Right lobe of liver (tissue), 6 donors: ENCODE data around the gene COL28A1. TPM values are rescaled to one million over a fixed set of nuclear protein-coding genes. Genes with fewer than 3 reads are reported as not detected.

ENCODE experiments used
- ATAC-seq, 4 donors: fragments of 200-7000 bp; cut with Tn5 transposase; one replicate each; pipeline ENCODE4 v1.9.1; 2020; ENCODE audit warnings: mild to moderate bottlenecking in 4 of 4, moderate library complexity in 4 of 4
- DNase-seq, 3 donors: peaks; one replicate each; pipeline ENCODE4 v3.0.0-alpha.2; 2020
- H3K27ac ChIP-seq, 3 donors: fragments of 200-600 bp; one replicate each; pipeline ENCODE4 v1.8.0; 2022
- H3K27me3 ChIP-seq, 2 donors: fragments of 200-600 bp; one replicate each; pipeline ENCODE4 v1.8.0; 2022
- H3K36me3 ChIP-seq, 4 donors: fragments of 200-600 bp; sonication (generic) in 1 of 4; one replicate each; pipeline versions ENCODE4 v1.5.1 to v1.8.0; 2017 to 2022; ENCODE audit warnings: control low read depth in 1 of 4
- H3K4me1 ChIP-seq, 4 donors: fragments of 200-600 bp; sonication (generic) in 1 of 4; one replicate each; pipeline versions ENCODE4 v1.5.1 to v1.8.0; 2017 to 2022; ENCODE audit warnings: control low read depth in 1 of 4
- H3K4me3 ChIP-seq, 3 donors: fragments of 200-600 bp; one replicate each; pipeline ENCODE4 v1.8.0; 2022
- H3K9me3 ChIP-seq, 4 donors: fragments of 200-600 bp; sonication (generic) in 1 of 4; one replicate each; pipeline versions ENCODE4 v1.5.1 to v1.8.0; 2017 to 2022; ENCODE audit warnings: control low read depth in 1 of 4
- CTCF ChIP-seq, 4 donors: fragments of 200-600 bp in 3 of 4; fragments of 450-650 bp in 1 of 4; IDR thresholded peaks; one replicate each; pipeline versions ENCODE4 v1.5.1 to v1.8.0; 2016 to 2022; ENCODE audit warnings: antibody characterized with exemption in 4 of 4, mild to moderate bottlenecking in 2 of 4
- POLR2A ChIP-seq: fragments of 450-650 bp; IDR thresholded peaks from one replicate; pipeline ENCODE4 v1.6.1; 2017; ENCODE audit warnings: antibody characterized with exemption, mild to moderate bottlenecking
- WGBS: methylation state at CpG from one replicate; pipeline ENCODE4 v1.1.6; 2018; ENCODE audit warnings: low coverage, low lambda C conversion rate; ENCODE audit not compliant: insufficient coverage; ENCODE audit errors: missing lambda C conversion rate; 5-methylcytosine and 5-hydroxymethylcytosine counted together
- intact Hi-C, 2 donors: fragments of 100-400 bp; cut with DNase I; formaldehyde crosslinking; loops; one replicate each; pipeline versions ENCODE4 v1.11.2 to v1.14.1; 2022
- total RNA-seq, 6 experiments: library from RNA; depleted of rRNA in 2 of 6; stranded (reverse); fragments of >200 nt in 2 of 6; fragmentation: NEBNext Ultra II Directional in 3 of 6; extraction: Animal tissue kit (Norgen Biotek cat#: 25700) in 3 of 6; gene quantifications; one replicate each; pipeline versions ENCODE4 v1.1.0 to v1.2.4, GENCODE V29; 2016 to 2023
- donor health status: DM: no; HTN: yes; CAD: no.
- donor health status: DM: no; HTN: no; CAD: no.
- donor health status: DM: no; HTN: no; CAD: no.
- donor health status: DM: no; HTN: yes; CAD: no.
- donor health status: DM: no; HTN: yes; CAD: no.

The COL28A1 gene
- total RNA-seq, 6 experiments from 2014 or later, result 0.07 to 0.51 (median 0.34) TPM; not detected in 2

GRCh38 chr7:7375538-7375937 is 160.1 kb downstream of the COL28A1 start:
- H3K9me3 ChIP-seq, result no peaks in the 10 kb centered on the region
- no peak overlapping the region for H3K27ac ChIP-seq
- H3K4me3 ChIP-seq, result no peak overlapping the region
- no peaks in the 10 kb centered on the region for H3K4me1 ChIP-seq
- H3K27me3 ChIP-seq, result no peaks in the 10 kb centered on the region
- ATAC-seq (no peak), DNase-seq (no peak)
- H3K36me3 ChIP-seq, result no peaks in the 10 kb centered on the region
- TF ChIP-seq POLR2A, result no peak
- no peak for TF ChIP-seq CTCF (IDR thresholded peaks at IDR 0.05)
- WGBS, result 80% methylated on average over 4 of the region's 4 CpGs
- intact Hi-C loops, result no loop called here

GRCh38 chr7:7370076-7370475 is 165.6 kb downstream of the COL28A1 start:
- H3K36me3 ChIP-seq, result no peaks in the 10 kb centered on the region
- no peak overlapping the region for H3K4me3 ChIP-seq
- DNase-seq (no peak), ATAC-seq (no peak)
- TF ChIP-seq CTCF (IDR thresholded peaks at IDR 0.05), result no peak
- 73% methylated on average over 2 of the region's 2 CpGs for WGBS
- no peaks in the 10 kb centered on the region for H3K4me1 ChIP-seq
- H3K27ac ChIP-seq, result no peak overlapping the region
- H3K9me3 ChIP-seq, result no peaks in the 10 kb centered on the region
- H3K27me3 ChIP-seq, result no peaks in the 10 kb centered on the region
- intact Hi-C loops, result no loop called here

- Histone ChIP-seq H3K36me3 (no peaks in the 10 kb centered on the region), H3K27ac (no peak overlapping the region), H3K27me3 (no peaks in the 10 kb centered on the region), H3K4me3 (no peak overlapping the region), H3K9me3 (no peaks in the 10 kb centered on the region), H3K4me1 (no peaks in the 10 kb centered on the region)
- intact Hi-C loops, result no loop called here
- WGBS, result 76% methylated on average over 2 of the region's 2 CpGs
- no peak for DNase-seq
- ATAC-seq, result no peak
- TF ChIP-seq CTCF (IDR thresholded peaks at IDR 0.05) (no peak), POLR2A (no peak)
Observed at GRCh38 chr7:7369134-7369533, 166.5 kb downstream of the COL28A1 start.

GRCh38 chr7:7354674-7355073 is 181.0 kb downstream of the COL28A1 start:
- H3K9me3 ChIP-seq, result no peaks in the 10 kb centered on the region
- intact Hi-C loops, result no loop called here
- ATAC-seq (no peak), DNase-seq (no peak)
- WGBS, result 51% methylated on average over 3 of the region's 3 CpGs
- no peak overlapping the region for H3K27ac ChIP-seq
- no peak overlapping the region for H3K4me3 ChIP-seq
- no peaks in the 10 kb centered on the region for H3K4me1 ChIP-seq
- H3K27me3 ChIP-seq, result no peaks in the 10 kb centered on the region
- TF ChIP-seq CTCF (IDR thresholded peaks at IDR 0.05), result no peak
- no peak for TF ChIP-seq POLR2A
- H3K36me3 ChIP-seq, result no peaks in the 10 kb centered on the region

GRCh38 chr7:7352845-7353244 is 182.8 kb downstream of the COL28A1 start:
- Histone ChIP-seq H3K4me1 (no peaks in the 10 kb centered on the region), H3K27me3 (no peaks in the 10 kb centered on the region), H3K27ac (no peak overlapping the region), H3K4me3 (no peak overlapping the region), H3K36me3 (no peaks in the 10 kb centered on the region), H3K9me3 (no peaks in the 10 kb centered on the region)
- intact Hi-C loops, result no loop called here
- WGBS, result 48% methylated on average over 3 of the region's 3 CpGs
- TF ChIP-seq CTCF (IDR thresholded peaks at IDR 0.05), result peak; percentile 20 to 41 (median 24)
- no peak for TF ChIP-seq POLR2A
- DNase-seq (no peak), ATAC-seq (peak; percentile 38 to 72 (median 68))
